HG03432 (cell line): ENCODE data around the gene PUS3.
"Not testable (repeated sequence)": the region's sequence is repeated elsewhere in the genome, so short reads cannot be mapped to it uniquely, and the experiment has no call there.

Source experiments
- ATAC-seq: cut with Tn5 transposase; IDR thresholded peaks from one replicate; pipeline ENCODE4 v1.9.1; 2021; ENCODE audit warnings: mild to moderate bottlenecking, moderate library complexity; ENCODE audit not compliant: unreplicated experiment

The PUS3 gene

GRCh38 chr11:125922156-125922555, 19.1 kb upstream of the PUS3 start:
- no peak for ATAC-seq

- ATAC-seq = no peak
Measured at GRCh38 chr11:125921042-125921441, 18.0 kb upstream of the PUS3 start.

DNA sequence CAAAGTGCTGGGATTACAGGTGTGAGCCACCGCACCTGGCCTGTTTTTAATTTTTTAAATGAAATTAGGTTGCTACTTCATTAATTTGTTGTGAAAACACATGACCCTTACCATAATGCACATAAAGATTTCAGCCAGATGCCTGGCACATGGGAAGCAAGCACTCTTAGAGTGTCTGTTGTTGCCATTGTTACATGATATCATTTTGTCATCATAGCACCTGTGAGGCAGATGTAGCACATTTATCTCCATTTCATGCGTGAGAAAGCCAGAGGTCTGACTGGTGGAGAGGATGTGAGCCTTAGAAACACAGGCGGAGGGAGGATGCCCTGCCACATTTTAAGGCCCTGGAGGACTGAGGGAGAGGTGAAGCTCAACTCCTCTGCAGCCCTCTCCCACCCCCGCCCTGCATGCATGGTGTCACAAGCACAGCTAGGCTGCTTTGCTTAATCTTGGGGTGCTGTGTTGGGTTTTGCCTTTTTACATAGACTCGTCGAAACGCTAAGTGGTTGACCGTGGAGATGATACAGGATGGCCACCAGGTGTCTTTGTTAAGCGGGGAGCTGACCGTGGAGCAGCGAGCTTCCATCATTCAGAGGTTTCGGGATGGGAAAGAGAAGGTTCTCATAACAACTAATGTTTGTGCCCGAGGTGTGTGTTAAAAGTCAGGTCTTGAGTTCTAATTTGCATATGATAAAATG, 15.3 kb upstream of the PUS3 start:
- ATAC-seq = no peak

DNA sequence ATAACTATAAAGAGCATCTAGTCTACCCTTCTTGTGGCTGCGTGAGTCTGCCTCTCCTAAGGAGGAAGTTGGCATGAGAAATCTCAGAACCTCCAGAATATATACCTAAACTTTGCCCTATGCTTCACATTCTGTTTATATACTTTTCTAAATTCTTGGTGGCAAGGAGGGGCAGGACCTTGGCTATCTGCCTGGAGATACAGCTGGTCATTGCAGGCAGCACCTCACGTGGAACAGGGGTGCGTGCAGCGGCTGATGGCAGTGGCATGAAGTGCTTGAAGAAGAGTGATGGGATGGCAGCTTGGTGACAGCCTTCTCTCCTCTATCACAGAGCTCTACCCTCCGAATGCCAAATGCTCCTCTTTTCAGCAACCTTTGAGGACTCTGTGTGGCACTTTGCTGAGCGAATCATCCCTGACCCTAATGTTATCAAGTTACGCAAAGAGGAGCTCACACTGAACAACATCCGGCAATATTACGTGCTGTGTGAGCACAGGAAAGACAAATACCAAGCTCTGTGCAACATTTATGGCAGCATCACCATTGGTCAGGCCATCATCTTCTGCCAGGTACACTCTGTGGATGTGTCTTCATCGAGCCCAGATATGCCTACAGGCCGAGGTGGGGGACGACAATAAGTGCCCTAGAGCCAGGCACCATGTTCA, 13.8 kb upstream of the PUS3 start:
- ATAC-seq = no peak

DNA sequence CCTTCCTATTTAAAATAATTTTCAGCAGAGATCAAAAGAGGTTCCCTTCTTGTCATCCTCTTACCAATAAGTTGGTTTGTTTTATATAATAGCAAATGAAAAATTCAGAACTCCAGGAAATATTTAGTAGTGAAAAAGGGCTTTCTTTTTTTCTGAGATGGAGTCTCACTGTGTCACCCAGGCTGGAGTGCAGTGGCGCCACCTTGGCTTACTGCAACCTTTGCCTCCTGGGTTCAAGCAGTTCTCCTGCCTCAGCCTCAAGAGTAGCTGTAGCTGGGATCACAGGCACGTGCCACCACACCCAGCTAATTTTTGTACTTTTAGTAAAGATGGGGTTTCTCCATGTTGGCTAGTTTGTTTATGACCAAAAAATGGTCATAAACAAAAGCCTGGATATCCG, 11.6 kb upstream of the PUS3 start:
- ATAC-seq = not testable (repeated sequence)

GRCh38 chr11:125910226-125910849, 7.3 kb upstream of the PUS3 start:
- no peak for ATAC-seq

DNA sequence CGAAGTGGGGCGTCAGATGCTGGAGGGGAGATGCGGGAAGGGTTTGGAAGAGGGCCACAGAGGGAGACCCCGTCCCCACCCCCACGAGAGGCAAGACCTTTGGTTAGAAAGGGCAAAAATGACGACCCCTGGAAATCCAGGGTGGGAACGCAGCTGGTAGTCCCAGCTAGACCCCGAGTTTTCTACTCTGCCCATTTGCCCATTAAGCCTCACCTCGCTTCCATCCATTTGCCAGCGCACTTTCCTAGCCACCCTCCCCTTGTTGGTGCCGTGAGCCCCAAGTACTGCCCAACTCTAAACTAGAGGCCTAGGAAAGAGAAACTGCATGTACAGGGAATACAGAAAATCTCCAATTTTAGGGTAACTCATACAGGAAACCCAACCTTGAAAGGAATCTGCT, 1.7 kb upstream of the PUS3 start:
- no peak for ATAC-seq

- no peak for ATAC-seq
Measured at GRCh38 chr11:125903711-125904659, 979 bp upstream of the PUS3 start, which contains the start of gene DDX25. Gene DDX25 (plus strand): TSS chr11:125904508. CDS start chr11:125904518, 10 bp downstream.

DNA sequence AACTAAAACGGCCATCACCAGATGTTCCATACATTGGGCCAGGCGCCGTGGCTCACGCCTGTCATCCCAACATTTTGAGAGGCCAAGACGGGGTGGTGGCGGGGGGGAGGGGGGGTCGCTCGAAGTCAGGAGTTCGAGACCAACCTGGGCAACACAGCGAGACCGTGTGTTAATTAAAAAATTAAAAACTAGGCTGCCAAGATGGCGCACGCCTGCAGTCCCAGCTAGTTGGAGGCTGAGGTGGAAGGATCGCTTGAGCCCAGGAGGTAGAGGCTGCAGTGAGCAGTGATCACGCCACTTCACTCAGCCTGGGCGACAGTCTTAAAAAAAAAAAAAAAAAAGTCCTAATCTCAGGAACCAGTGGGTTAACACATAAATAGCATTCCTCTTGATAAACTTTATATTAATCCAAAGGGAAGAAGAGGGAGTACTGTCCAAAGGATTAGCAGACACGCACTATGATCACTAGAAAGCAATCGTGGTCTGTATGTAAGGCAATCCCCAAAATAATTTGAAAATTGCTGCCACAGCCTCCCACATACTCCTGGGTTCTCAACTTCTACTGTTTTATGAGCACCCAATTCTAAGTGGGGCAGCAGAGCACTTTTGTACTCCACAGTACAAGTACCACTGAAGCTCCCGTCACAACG, 604 bp downstream of the PUS3 start:
- ATAC-seq = no peak

GRCh38 chr11:125901872-125902271, 1.1 kb downstream of the PUS3 start:
- no peak for ATAC-seq

- no peak for ATAC-seq
Measured at GRCh38 chr11:125892994-125893393, 10.0 kb downstream of the PUS3 start.

DNA sequence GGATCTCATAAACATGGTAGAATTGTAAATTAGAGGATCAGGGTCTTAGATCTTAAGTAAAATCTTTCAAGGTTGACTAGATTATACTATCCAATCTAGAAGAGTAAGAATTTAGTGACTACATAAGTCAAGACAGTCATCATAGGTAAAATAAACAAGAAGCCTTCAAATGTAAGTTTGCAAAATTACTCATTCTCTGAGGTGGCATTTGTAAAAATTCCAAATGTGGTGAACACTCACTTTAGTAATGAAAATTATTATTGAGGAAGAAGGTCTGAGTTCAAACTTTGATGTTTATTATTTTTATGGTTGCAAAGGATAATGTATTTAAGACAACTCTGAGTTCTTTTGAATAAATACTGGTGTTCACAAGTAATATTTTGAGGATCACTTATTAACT, 10.9 kb downstream of the PUS3 start:
- no peak for ATAC-seq

DNA sequence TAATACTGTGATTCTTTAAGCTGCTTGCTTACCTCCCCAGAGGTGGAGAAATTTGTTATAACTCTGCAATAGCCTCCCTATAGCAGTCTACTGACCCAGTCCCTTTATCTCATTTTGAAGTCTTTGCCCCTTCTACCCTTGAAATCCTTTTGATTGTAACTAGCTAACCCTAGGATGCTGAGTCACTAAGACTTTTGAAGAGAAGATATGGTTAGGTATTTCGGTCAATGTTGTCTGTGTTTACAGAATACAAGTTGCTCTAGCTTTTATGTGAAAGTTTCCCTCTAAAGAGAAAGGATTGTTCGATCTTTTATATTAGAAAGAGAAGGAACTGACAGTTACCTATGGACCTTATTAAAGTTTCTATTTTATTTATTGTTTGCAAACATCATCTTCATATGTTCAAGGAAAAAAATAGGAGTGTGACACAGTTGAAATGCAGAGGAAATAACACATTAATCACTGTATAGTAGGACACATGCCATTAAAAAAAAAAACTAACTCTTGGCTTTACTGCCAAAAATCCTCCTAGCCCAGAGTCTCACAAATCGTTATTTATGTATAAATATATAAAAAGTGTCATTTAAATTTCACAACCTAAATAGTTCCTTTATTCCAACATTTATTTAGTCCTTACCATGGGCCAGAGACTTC, 12.4 kb downstream of the PUS3 start:
- no peak for ATAC-seq

DNA sequence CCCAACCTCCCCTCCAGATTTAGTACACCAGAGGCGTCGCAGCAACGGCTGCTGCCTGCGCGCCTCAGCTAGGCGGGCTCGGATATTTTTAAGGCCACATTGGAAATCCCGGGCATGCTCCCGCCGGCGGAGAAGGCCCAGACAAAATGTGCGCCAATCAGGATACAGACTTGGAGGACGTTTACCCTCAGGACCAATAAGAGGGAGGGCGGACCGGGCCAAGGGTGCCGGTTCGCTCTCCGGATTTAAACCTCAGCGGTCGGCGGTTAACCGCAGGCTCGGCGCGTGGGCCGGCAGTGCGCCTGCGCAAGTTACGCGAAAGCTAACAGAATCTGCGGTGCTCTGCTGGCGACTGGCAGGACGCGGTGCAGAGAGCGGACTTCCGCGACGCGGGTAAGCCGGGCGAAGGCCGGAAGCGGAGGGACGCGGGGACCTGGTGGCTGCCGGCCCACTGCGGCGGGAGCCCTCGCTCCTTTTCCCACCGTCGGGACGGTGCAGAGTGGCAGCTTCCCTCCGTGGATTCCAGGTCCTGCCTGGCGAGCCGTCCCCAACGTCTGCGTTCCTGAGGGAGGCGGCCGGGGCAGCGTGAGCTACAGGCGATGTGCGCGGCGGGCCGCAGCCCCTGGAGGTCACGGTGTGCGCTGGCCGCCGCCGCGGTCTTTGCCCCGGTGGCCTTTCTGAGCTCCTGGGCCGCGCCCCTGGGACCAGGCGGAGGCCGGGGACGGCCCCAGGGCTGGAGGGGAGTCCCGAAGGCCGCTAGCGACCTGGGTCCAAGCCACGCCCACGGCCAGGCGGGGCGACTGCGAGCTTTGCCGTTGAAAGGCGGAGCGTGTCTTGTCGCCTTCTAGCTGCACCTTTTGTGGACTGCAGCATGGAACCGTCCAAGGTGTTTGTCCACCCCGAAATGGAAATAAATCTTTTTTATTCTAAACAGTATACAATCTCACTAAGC, 15.4 kb downstream of the PUS3 start, which contains the start of gene HYLS1:
TSS of gene HYLS1 (plus strand) at position 296 of the 952 bp plus-strand sequence. CDS start 11,701 bp downstream, outside the sequence.
- peak; percentile 88 for ATAC-seq

DNA sequence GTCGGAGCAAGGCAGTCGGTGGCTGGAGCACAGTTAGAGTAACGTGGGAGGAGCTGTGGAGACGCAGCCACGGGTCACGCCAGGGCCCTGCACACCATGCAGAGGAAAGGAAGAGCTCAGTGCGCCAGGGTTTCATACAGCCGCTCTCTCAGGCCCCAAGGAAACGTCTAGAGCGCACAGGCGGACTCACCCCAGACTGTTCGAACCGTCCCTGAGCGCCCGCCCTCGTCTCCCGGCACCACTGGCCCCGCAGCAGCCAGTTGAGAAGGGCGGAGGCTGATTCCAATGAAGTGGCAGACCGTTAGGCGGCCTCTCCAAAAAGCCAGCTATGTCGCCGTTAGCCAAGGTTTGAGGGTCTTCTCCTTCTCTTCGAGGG, 16.0 kb downstream of the PUS3 start:
- peak; percentile 32 for ATAC-seq

DNA sequence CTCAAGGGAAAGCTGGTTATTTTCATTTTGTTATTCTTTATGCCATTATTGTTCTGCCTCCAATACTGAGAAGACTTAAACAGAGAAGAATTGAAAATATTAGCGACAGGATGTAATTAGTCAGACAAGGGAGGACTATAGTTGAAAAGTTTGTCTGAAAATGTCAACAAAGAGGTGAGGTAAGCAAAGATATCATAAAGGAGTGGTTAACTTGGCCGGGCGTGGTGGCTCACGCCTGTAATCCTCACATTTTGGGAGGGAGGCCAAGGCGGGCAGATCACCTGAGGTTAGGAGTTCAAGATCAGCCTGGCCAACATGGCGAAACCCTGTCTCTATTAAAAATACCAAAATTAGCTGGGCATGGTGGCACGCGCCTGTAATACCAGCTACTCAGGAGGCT, 19.6 kb downstream of the PUS3 start:
- ATAC-seq = no peak

GRCh38 chr11:125881291-125881690, 21.7 kb downstream of the PUS3 start:
- ATAC-seq = no peak

GRCh38 chr11:125874556-125875124, 28.4 kb downstream of the PUS3 start:
- ATAC-seq = peak; percentile 86
